GM12874 (cell line): ENCODE measurements around the gene PDE4D.

Experiments
- CTCF ChIP-seq: IDR thresholded peaks from 2 replicates; pipeline ENCODE4 v1.5.1; 2011; ENCODE audit warnings: low read depth, mild to moderate bottlenecking, control low read depth, low read length, moderate library complexity; ENCODE audit not compliant: insufficient read depth

Gene PDE4D

GRCh38 chr5:59617186-59617771 lies 276.2 kb downstream of the PDE4D start:
- TF ChIP-seq CTCF = no peak

- no peak for TF ChIP-seq CTCF
Measured at GRCh38 chr5:59616413-59616812, 277.1 kb downstream of the PDE4D start.

- TF ChIP-seq CTCF = no peak
Measured at GRCh38 chr5:59615272-59615671, 278.3 kb downstream of the PDE4D start.

- no peak for TF ChIP-seq CTCF
Measured at GRCh38 chr5:59609501-59610265, 283.8 kb downstream of the PDE4D start.

GRCh38 chr5:59608745-59609144 lies 284.8 kb downstream of the PDE4D start:
- no peak for TF ChIP-seq CTCF

- TF ChIP-seq CTCF = no peak
Measured at GRCh38 chr5:59607138-59607765, 286.3 kb downstream of the PDE4D start.

GRCh38 chr5:59605915-59606314 lies 287.6 kb downstream of the PDE4D start:
- no peak for TF ChIP-seq CTCF
